Adrenal gland (tissue), 5 donors: ENCODE data around the gene PHC2.

Source experiments
- CTCF ChIP-seq, 6 experiments: fragments of 450-650 bp in 4 of 6; fragments of 200-600 bp in 2 of 6; sonication (generic) in 1 of 6; IDR thresholded peaks; 1 replicate in 5 of 6; 2 replicates in 1 of 6; pipeline versions ENCODE4 v1.5.1 to v1.8.0; 2016 to 2021; ENCODE audit warnings: antibody characterized with exemption in 6 of 6, mild to moderate bottlenecking in 2 of 6, moderate library complexity in 1 of 6
- POLR2A ChIP-seq, 2 donors: fragments of 450-650 bp; IDR thresholded peaks; one replicate each; pipeline ENCODE4 v1.6.1; 2017; ENCODE audit warnings: antibody characterized with exemption in 2 of 2, mild to moderate bottlenecking in 2 of 2, moderate library complexity in 1 of 2
- donor health status: DM: no; HTN: no; CAD: no.

- no peak for TF ChIP-seq POLR2A (IDR thresholded peaks at IDR 0.05)
- TF ChIP-seq CTCF (IDR thresholded peaks at IDR 0.05), result no peak
Observed at GRCh38 chr1:33342041-33342723, 88.7 kb downstream of the PHC2 start.
